ENCODE data around the gene PTPRH. TPM values are rescaled to one million over a fixed set of nuclear protein-coding genes. Genes with fewer than 3 reads are reported as not detected.

The PTPRH gene
- total RNA-seq, 4 donors from 2014 or later, result 1.2 to 3.9 (median 2.1) TPM

DNA sequence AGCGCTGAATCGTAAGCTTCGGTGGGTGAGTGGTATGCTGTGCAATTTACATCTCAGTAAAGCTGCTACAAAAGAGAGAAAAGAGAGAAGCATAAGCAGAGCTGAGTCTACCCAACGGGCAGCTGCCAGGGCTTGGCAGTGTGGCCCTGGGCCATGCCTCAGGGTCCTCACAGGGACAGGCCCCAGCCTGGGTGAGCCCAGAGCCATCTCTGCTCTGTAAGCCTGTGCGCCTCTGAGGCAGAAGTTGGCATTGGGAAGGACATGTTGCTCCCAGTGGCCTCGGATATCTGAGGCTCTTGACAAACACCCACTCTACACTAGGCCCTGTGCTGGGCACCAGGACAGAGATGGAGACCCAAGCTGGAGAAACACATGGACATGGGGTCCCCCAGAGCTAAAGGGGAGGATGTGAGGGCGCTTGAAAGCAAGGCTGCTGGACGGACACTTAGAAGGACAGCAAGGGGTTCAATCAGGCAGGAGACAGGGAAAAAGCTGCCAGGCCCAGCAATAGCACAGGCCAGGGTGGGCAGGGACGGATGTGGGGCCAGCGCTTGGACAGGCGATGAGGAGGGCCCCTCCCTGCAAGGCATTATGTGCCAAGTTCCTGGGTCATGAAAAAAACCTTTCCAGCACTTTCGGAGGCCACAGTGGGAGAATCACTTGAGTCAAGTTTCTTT is 34.8 kb upstream of the PTPRH start:
- peaks cover 3 to 81% (median 44%) of the 10 kb centered on the region in 3 donors for H3K36me3 ChIP-seq
- H3K27ac ChIP-seq, result no peak overlapping the region
- no peaks in the 10 kb centered on the region for H3K9me3 ChIP-seq
- 82 to 89% methylated on average over 12 of the region's 12 CpGs for WGBS, 2 donors
- H3K27me3 ChIP-seq, result no peaks in the 10 kb centered on the region
- TF ChIP-seq EP300 (IDR thresholded peaks at IDR 0.05) (no peak), POLR2A (IDR thresholded peaks at IDR 0.05) (no peak)
- TF ChIP-seq, protein P1, sequence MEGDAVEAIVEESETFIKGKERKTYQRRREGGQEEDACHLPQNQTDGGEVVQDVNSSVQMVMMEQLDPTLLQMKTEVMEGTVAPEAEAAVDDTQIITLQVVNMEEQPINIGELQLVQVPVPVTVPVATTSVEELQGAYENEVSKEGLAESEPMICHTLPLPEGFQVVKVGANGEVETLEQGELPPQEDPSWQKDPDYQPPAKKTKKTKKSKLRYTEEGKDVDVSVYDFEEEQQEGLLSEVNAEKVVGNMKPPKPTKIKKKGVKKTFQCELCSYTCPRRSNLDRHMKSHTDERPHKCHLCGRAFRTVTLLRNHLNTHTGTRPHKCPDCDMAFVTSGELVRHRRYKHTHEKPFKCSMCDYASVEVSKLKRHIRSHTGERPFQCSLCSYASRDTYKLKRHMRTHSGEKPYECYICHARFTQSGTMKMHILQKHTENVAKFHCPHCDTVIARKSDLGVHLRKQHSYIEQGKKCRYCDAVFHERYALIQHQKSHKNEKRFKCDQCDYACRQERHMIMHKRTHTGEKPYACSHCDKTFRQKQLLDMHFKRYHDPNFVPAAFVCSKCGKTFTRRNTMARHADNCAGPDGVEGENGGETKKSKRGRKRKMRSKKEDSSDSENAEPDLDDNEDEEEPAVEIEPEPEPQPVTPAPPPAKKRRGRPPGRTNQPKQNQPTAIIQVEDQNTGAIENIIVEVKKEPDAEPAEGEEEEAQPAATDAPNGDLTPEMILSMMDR (IDR thresholded peaks at IDR 0.05), result no peak
- H3K4me1 ChIP-seq, result peaks cover 0 to 24% (median 4%) of the 10 kb centered on the region in 4 donors
- H3K4me3 ChIP-seq, result no peak overlapping the region
- no peak for DNase-seq (ENCODE audit: low spot score in 2 of 2)

DNA sequence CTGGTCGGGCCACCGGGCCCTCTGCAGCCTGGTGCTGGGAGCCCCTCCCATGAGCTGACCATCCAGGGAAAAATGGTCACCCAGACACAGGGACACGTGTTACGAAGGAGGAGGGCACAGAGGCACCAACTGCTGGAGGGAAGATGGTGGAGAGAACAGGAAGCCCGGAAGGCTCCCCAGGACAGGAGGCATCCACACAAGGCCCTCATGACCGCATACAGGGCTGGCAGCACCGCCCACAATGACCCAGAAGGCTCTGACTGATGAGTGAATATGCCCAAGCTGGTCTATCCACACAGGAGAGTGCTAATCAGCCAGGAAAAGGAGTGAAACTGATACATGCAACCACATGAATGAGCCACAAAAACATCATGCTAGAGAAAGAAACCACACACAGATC is 33.2 kb upstream of the PTPRH start:
- DNase-seq (ENCODE audit: low spot score in 2 of 2), result no peak
- Histone ChIP-seq H3K27ac (no peak overlapping the region), H3K4me1 (peaks cover 0 to 8% (median 0%) of the 10 kb centered on the region in 4 donors), H3K36me3 (peaks cover 4 to 98% (median 51%) of the 10 kb centered on the region in 3 donors), H3K27me3 (no peaks in the 10 kb centered on the region), H3K9me3 (no peaks in the 10 kb centered on the region), H3K4me3 (no peak overlapping the region)
- TF ChIP-seq POLR2A (IDR thresholded peaks at IDR 0.05), result no peak
- TF ChIP-seq, protein P1 (IDR thresholded peaks at IDR 0.05), result no peak
- TF ChIP-seq EP300 (IDR thresholded peaks at IDR 0.05), result no peak
- WGBS, 2 donors, result 73 to 90% methylated on average over 7 of the region's 7 CpGs

DNA sequence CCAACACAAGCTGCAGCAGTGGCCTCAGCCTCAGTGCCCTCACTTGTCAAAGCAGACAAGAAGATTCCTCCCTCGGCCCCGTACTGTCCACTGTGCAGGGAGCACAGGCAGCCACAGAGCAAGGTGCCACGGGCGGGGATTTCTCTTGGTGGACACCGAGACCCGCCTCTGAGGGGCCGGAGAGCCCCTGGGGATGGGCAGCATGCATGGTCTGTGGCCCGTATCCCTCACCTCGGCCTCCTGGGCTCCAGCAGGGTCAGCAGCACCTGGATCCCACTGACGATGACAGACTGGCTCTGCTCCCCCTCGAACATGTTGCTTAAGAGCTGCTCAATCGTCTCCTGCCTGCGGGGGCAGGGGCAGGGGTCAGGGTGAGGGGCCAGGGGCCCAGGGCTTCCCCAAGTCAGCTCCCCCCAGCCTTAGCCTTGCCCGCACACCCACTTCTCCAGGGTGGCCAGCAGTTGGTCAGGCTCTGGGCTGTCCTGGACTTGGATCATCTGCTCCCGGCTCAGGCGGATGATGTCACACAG is 32.7 kb upstream of the PTPRH start:
- TF ChIP-seq POLR2A (IDR thresholded peaks at IDR 0.05) (no peak), EP300 (IDR thresholded peaks at IDR 0.05) (no peak)
- TF ChIP-seq, protein P1 (IDR thresholded peaks at IDR 0.05), result no peak
- Histone ChIP-seq H3K9me3 (no peaks in the 10 kb centered on the region), H3K4me1 (peaks cover 0 to 3% (median 0%) of the 10 kb centered on the region in 4 donors), H3K27me3 (no peaks in the 10 kb centered on the region), H3K4me3 (no peak overlapping the region), H3K27ac (no peak overlapping the region), H3K36me3 (peaks cover 4 to 99% (median 55%) of the 10 kb centered on the region in 3 donors)
- WGBS, 2 donors, result 89 to 93% methylated on average over 3 to 15 of the region's 16 CpGs
- no peak for DNase-seq (ENCODE audit: low spot score in 2 of 2)

DNA sequence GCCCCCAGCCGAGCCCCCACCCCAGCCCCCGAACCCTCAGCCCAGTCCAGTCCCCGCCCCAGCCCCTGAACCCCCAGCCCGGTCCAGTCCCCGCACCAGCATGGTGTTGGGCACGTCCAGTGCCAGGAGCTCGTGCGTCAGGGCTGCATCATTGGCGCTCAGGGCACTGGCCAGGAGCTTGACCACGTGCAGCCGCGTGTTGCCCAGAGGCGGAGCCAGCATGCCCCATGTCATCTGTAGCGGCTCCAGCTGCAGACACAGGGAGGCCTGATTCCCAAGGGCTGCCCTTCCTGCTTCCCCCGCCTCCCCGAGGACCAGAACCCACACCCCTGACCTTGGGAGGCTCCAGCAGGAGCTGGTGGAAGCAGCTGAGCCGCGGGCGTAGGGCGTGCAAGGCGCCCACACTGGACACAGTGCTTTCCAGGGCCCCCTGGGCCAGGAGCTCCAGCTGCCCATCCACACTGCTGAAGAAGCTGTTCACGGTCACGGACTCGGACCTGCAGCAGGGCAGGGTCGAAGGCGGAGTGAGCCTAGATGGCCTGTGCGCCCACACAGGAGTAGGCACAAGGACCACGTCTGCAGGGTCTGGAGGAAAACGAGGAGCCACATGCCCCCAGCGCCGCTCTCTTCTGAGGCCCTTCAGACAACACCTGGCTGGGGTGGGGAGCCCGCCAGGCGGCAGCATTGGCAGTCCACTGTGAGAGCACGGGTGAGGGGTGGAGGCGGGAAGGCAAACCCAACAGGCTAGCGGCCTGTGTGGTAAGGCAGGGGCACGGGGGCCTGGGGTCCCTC is 32.0 kb upstream of the PTPRH start:
- no peak for DNase-seq (ENCODE audit: low spot score in 2 of 2)
- Histone ChIP-seq H3K36me3 (peaks cover 4 to 99% (median 61%) of the 10 kb centered on the region in 3 donors), H3K4me1 (no peaks in the 10 kb centered on the region), H3K4me3 (no peak overlapping the region), H3K27ac (no peak overlapping the region), H3K9me3 (no peaks in the 10 kb centered on the region), H3K27me3 (no peaks in the 10 kb centered on the region)
- TF ChIP-seq EP300 (IDR thresholded peaks at IDR 0.05) (no peak), POLR2A (IDR thresholded peaks at IDR 0.05) (no peak)
- TF ChIP-seq, protein P1 (IDR thresholded peaks at IDR 0.05), result no peak
- WGBS, 2 donors, result 86 to 92% methylated on average over 21 to 35 of the region's 37 CpGs

DNA sequence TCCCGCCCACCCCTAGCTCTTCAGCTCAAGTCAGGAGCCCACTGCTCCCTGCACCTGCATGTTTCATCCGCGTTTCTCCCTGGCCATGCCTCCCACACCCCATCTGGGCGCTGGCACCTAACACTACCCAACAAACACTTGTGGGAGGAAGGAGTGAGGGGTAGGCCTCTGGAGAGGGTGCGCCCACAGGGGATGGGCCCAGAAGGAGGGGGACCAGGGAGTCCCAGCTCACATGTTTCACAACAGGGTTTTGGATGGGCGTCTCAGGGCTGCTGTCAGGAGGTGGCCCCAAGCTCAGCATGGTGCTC is 31.4 kb upstream of the PTPRH start:
- H3K9me3 ChIP-seq, result no peaks in the 10 kb centered on the region
- no peaks in the 10 kb centered on the region for H3K27me3 ChIP-seq
- no peak overlapping the region for H3K27ac ChIP-seq
- WGBS, 2 donors, result 93 to 96% methylated on average over 6 of the region's 6 CpGs
- H3K36me3 ChIP-seq, result peaks cover 4 to 99% (median 60%) of the 10 kb centered on the region in 3 donors
- H3K4me1 ChIP-seq, result no peaks in the 10 kb centered on the region
- H3K4me3 ChIP-seq, result no peak overlapping the region
- no peak for DNase-seq (ENCODE audit: low spot score in 2 of 2)
- TF ChIP-seq, protein P1 (IDR thresholded peaks at IDR 0.05), result no peak
- TF ChIP-seq POLR2A (IDR thresholded peaks at IDR 0.05), result no peak
- TF ChIP-seq EP300 (IDR thresholded peaks at IDR 0.05), result no peak
